Adrenal gland (tissue), 5 donors: ENCODE results near the gene PDE7B.

Experiments used
- CTCF ChIP-seq, 6 experiments: fragments of 450-650 bp in 4 of 6; fragments of 200-600 bp in 2 of 6; sonication (generic) in 1 of 6; IDR thresholded peaks; 1 replicate in 5 of 6; 2 replicates in 1 of 6; pipeline versions ENCODE4 v1.5.1 to v1.8.0; 2016 to 2021; ENCODE audit warnings: antibody characterized with exemption in 6 of 6, mild to moderate bottlenecking in 2 of 6, moderate library complexity in 1 of 6
- POLR2A ChIP-seq, 2 donors: fragments of 450-650 bp; IDR thresholded peaks; one replicate each; pipeline ENCODE4 v1.6.1; 2017; ENCODE audit warnings: antibody characterized with exemption in 2 of 2, mild to moderate bottlenecking in 2 of 2, moderate library complexity in 1 of 2
- donor health status: DM: no; HTN: no; CAD: no.

- TF ChIP-seq CTCF (IDR thresholded peaks at IDR 0.05): no peak
- no peak for TF ChIP-seq POLR2A (IDR thresholded peaks at IDR 0.05)
Observed at GRCh38 chr6:135897087-135897486, 45.6 kb downstream of the PDE7B start.
